ENCODE measurements around the gene CLCN7. TPM values are rescaled to one million over a fixed set of nuclear protein-coding genes. Genes with fewer than 3 reads are reported as not detected.
"Not testable (repeated sequence)": the region's sequence is repeated elsewhere in the genome, so short reads cannot be mapped to it uniquely, and the experiment has no call there.

The CLCN7 gene
- total RNA-seq, 1 donor from 2014 or later, result 177 TPM

- H3K36me3 Mint-ChIP-seq (ENCODE audit: unreplicated experiment), result no peaks in the 10 kb centered on the region
- DNase-seq (ENCODE audit: extremely low spot score, unreplicated experiment), result no peak
- H3K4me3 Mint-ChIP-seq (ENCODE audit: unreplicated experiment), result peak overlapping the region; percentile 8
- no peaks in the 10 kb centered on the region for H3K27me3 Mint-ChIP-seq (ENCODE audit: unreplicated experiment)
- no peaks in the 10 kb centered on the region for H3K9me3 Mint-ChIP-seq (ENCODE audit: unreplicated experiment)
- peaks cover 29% of the 10 kb centered on the region for H3K4me1 Mint-ChIP-seq (ENCODE audit: unreplicated experiment)
- no peak for TF ChIP-seq CTCF (IDR thresholded peaks at IDR 0.05)
- H3K27ac Mint-ChIP-seq (ENCODE audit: unreplicated experiment), result peak overlapping the region; percentile 47
Measured at GRCh38 chr16:1470481-1471251, 4.2 kb downstream of the CLCN7 start.

- Mint-ChIP-seq H3K27me3 (ENCODE audit: unreplicated experiment) (no peaks in the 10 kb centered on the region), H3K4me3 (ENCODE audit: unreplicated experiment) (no peak overlapping the region), H3K36me3 (ENCODE audit: unreplicated experiment) (no peaks in the 10 kb centered on the region), H3K9me3 (ENCODE audit: unreplicated experiment) (no peaks in the 10 kb centered on the region), H3K4me1 (ENCODE audit: unreplicated experiment) (peaks cover 26% of the 10 kb centered on the region), H3K27ac (ENCODE audit: unreplicated experiment) (no peak overlapping the region)
- no peak for DNase-seq (ENCODE audit: extremely low spot score, unreplicated experiment)
- TF ChIP-seq CTCF (IDR thresholded peaks at IDR 0.05), result no peak
Measured at GRCh38 chr16:1469693-1470201, 5.1 kb downstream of the CLCN7 start.

- H3K36me3 Mint-ChIP-seq (ENCODE audit: unreplicated experiment); H3K27ac Mint-ChIP-seq (ENCODE audit: unreplicated experiment); H3K9me3 Mint-ChIP-seq (ENCODE audit: unreplicated experiment); H3K4me3 Mint-ChIP-seq (ENCODE audit: unreplicated experiment); DNase-seq (ENCODE audit: extremely low spot score, unreplicated experiment); H3K27me3 Mint-ChIP-seq (ENCODE audit: unreplicated experiment): not testable (repeated sequence)
- peaks cover 25% of the 10 kb centered on the region for H3K4me1 Mint-ChIP-seq (ENCODE audit: unreplicated experiment)
Measured at GRCh38 chr16:1469141-1469540, 5.7 kb downstream of the CLCN7 start.

- TF ChIP-seq CTCF (IDR thresholded peaks at IDR 0.05), result no peak
- Mint-ChIP-seq H3K27me3 (ENCODE audit: unreplicated experiment) (no peaks in the 10 kb centered on the region), H3K4me3 (ENCODE audit: unreplicated experiment) (no peak overlapping the region), H3K9me3 (ENCODE audit: unreplicated experiment) (no peaks in the 10 kb centered on the region), H3K36me3 (ENCODE audit: unreplicated experiment) (peaks cover 5% of the 10 kb centered on the region), H3K4me1 (ENCODE audit: unreplicated experiment) (peaks cover 22% of the 10 kb centered on the region), H3K27ac (ENCODE audit: unreplicated experiment) (no peak overlapping the region)
- no peak for DNase-seq (ENCODE audit: extremely low spot score, unreplicated experiment)
Measured at GRCh38 chr16:1468426-1468810, 6.4 kb downstream of the CLCN7 start.

- TF ChIP-seq CTCF (IDR thresholded peaks at IDR 0.05), result no peak
- H3K4me1 Mint-ChIP-seq (ENCODE audit: unreplicated experiment), result peaks cover 16% of the 10 kb centered on the region
- H3K36me3 Mint-ChIP-seq (ENCODE audit: unreplicated experiment), result peaks cover 5% of the 10 kb centered on the region
- H3K27ac Mint-ChIP-seq (ENCODE audit: unreplicated experiment), result no peak overlapping the region
- no peaks in the 10 kb centered on the region for H3K9me3 Mint-ChIP-seq (ENCODE audit: unreplicated experiment)
- no peak overlapping the region for H3K4me3 Mint-ChIP-seq (ENCODE audit: unreplicated experiment)
- H3K27me3 Mint-ChIP-seq (ENCODE audit: unreplicated experiment), result no peaks in the 10 kb centered on the region
- DNase-seq (ENCODE audit: extremely low spot score, unreplicated experiment), result no peak
Measured at GRCh38 chr16:1466968-1467521, 7.8 kb downstream of the CLCN7 start.

Measured in osteocyte (in vitro differentiated cells).